OCI-LY3 (cell line): ENCODE measurements around the gene UNCX.
"Not testable (repeated sequence)": the region's sequence is repeated elsewhere in the genome, so short reads cannot be mapped to it uniquely, and the experiment has no call there.

ENCODE experiments used
- H2AFZ ChIP-seq: fragments of 200-600, 300-600 bp; shearing (Covaris generic); 2 replicates; pipeline ENCODE4 v1.6.0; 2014; ENCODE audit warnings: antibody characterized with exemption, low read depth, low read length
- H3K27ac ChIP-seq: fragments of 200-600, 300-600 bp; sonication (generic); 2 replicates; pipeline ENCODE4 v1.5.1; 2014; ENCODE audit warnings: mild to moderate bottlenecking, low read length, moderate library complexity, mixed read lengths
- H3K27me3 ChIP-seq: fragments of 200-600, 300-600 bp; sonication (generic); 2 replicates; pipeline ENCODE4 v1.6.1; 2014; ENCODE audit warnings: low read depth, low read length, mixed read lengths
- H3K36me3 ChIP-seq: fragments of 200-600, 300-600 bp; sonication (generic); replicated peaks from 2 replicates; pipeline ENCODE3; 2014; ENCODE audit warnings: low read depth, low read length, mixed read lengths
- H3K4me1 ChIP-seq: fragments of 300-600, 200-600 bp; sonication (generic); 2 replicates; pipeline ENCODE4 v1.6.1; 2014; ENCODE audit warnings: low read length, mixed read lengths
- H3K4me2 ChIP-seq: fragments of 200-600, 300-600 bp; sonication (generic); 2 replicates; pipeline ENCODE4 v1.6.1; 2014; ENCODE audit warnings: low read length, mixed read lengths
- H3K4me3 ChIP-seq: fragments of 300-600, 200-600 bp; sonication (generic); 2 replicates; pipeline ENCODE4 v1.5.1; 2014; ENCODE audit warnings: antibody characterized with exemption, mild to moderate bottlenecking, low read length, moderate library complexity
- H3K79me2 ChIP-seq: fragments of 300-600, 200-600 bp; shearing (Covaris generic); 2 replicates; pipeline ENCODE4 v1.6.1; 2014; ENCODE audit warnings: mild to moderate bottlenecking, low read length, mixed read lengths
- H3K9ac ChIP-seq: fragments of 300-600, 200-600 bp; shearing (Covaris generic); 2 replicates; pipeline ENCODE4 v1.6.0; 2014; ENCODE audit warnings: mild to moderate bottlenecking, low read length, moderate library complexity
- H3K9me3 ChIP-seq: fragments of 200-600, 300-600 bp; shearing (Covaris generic); 2 replicates; pipeline ENCODE4 v1.6.1; 2014; ENCODE audit warnings: low read length, mixed read lengths; ENCODE audit not compliant: insufficient read depth
- H4K20me1 ChIP-seq: fragments of 200-600, 300-600 bp; sonication (generic); 2 replicates; pipeline ENCODE4 v1.6.1; 2016; ENCODE audit warnings: low read length, mixed read lengths; ENCODE audit not compliant: insufficient read depth
- CTCF ChIP-seq: fragments of 200-600, 300-600 bp; sonication (generic); IDR thresholded peaks from 2 replicates; pipeline ENCODE4 v1.5.1; 2014; ENCODE audit warnings: antibody characterized with exemption, low read length, low read depth
- EZH2phosphoT487 ChIP-seq: fragments of 200-600 bp; shearing (Covaris generic); IDR thresholded peaks from 2 replicates; pipeline ENCODE4 v1.6.1; 2018; ENCODE audit warnings: antibody characterized with exemption, mixed run types, low read depth

UNCX gene

GRCh38 chr7:1200045-1200444 lies 32.6 kb upstream of the UNCX start:
- Histone ChIP-seq H3K79me2 (no peaks in the 10 kb centered on the region), H3K4me1 (no peaks in the 10 kb centered on the region), H3K4me2 (no peak overlapping the region), H3K9me3 (no peaks in the 10 kb centered on the region), H3K36me3 (no peaks in the 10 kb centered on the region), H4K20me1 (no peaks in the 10 kb centered on the region), H2AFZ (no peak overlapping the region), H3K4me3 (no peak overlapping the region), H3K9ac (no peak overlapping the region), H3K27me3 (no peaks in the 10 kb centered on the region), H3K27ac (no peak overlapping the region)
- TF ChIP-seq EZH2phosphoT487 (no peak), CTCF (no peak)

- Histone ChIP-seq H4K20me1 (no peaks in the 10 kb centered on the region), H3K27ac (no peak overlapping the region), H3K4me1 (no peaks in the 10 kb centered on the region), H3K4me3 (no peak overlapping the region), H3K36me3 (no peaks in the 10 kb centered on the region), H3K9ac (no peak overlapping the region), H3K27me3 (no peaks in the 10 kb centered on the region), H3K9me3 (no peaks in the 10 kb centered on the region), H2AFZ (no peak overlapping the region), H3K4me2 (no peak overlapping the region), H3K79me2 (no peaks in the 10 kb centered on the region)
- no peak for TF ChIP-seq EZH2phosphoT487
- no peak for TF ChIP-seq CTCF
These were observed 30.8 kb upstream of the UNCX start for GRCh38 chr7:1201916-1202315.

- H3K9me3 ChIP-seq, H4K20me1 ChIP-seq, H3K4me2 ChIP-seq, H3K27ac ChIP-seq, H3K4me1 ChIP-seq, H3K4me3 ChIP-seq, H3K79me2 ChIP-seq, H3K36me3 ChIP-seq, H2AFZ ChIP-seq, H3K27me3 ChIP-seq, H3K9ac ChIP-seq: not testable (repeated sequence)
These were observed 29.8 kb upstream of the UNCX start for GRCh38 chr7:1202914-1203313.

- Histone ChIP-seq H3K4me3 (no peak overlapping the region), H3K4me2 (no peak overlapping the region), H4K20me1 (no peaks in the 10 kb centered on the region), H3K9me3 (no peaks in the 10 kb centered on the region), H3K27me3 (no peaks in the 10 kb centered on the region), H2AFZ (no peak overlapping the region), H3K9ac (no peak overlapping the region), H3K79me2 (no peaks in the 10 kb centered on the region), H3K36me3 (no peaks in the 10 kb centered on the region), H3K27ac (no peak overlapping the region), H3K4me1 (no peaks in the 10 kb centered on the region)
- no peak for TF ChIP-seq CTCF
- no peak for TF ChIP-seq EZH2phosphoT487
These were observed 28.1 kb upstream of the UNCX start for GRCh38 chr7:1204460-1205140.

- H3K4me2 ChIP-seq, H3K4me1 ChIP-seq, H3K9ac ChIP-seq, H3K27me3 ChIP-seq, H3K4me3 ChIP-seq, H2AFZ ChIP-seq, H3K79me2 ChIP-seq, H3K27ac ChIP-seq, H4K20me1 ChIP-seq, H3K36me3 ChIP-seq, H3K9me3 ChIP-seq: not testable (repeated sequence)
These were observed 26.9 kb upstream of the UNCX start for GRCh38 chr7:1205742-1206141.
